Heart left ventricle (tissue), 16 donors: ENCODE results near the gene BCAR1. TPM values are rescaled to one million over a fixed set of nuclear protein-coding genes. Genes with fewer than 3 reads are reported as not detected.

ENCODE experiments used
- ATAC-seq, 4 donors: fragments of 200-7000 bp; cut with Tn5 transposase; one replicate each; pipeline ENCODE4 v1.9.1; 2020 to 2022; ENCODE audit warnings: moderate library complexity in 4 of 4, mild to moderate bottlenecking in 3 of 4, moderate number of reproducible peaks in 1 of 4
- DNase-seq, 5 donors: peaks; one replicate each; pipeline ENCODE4 v3.0.0-alpha.2; 2020
- H3K27ac ChIP-seq, 12 donors: fragments of 200-600 bp; sonication (generic) in 4 of 12; one replicate each; pipeline versions ENCODE4 v1.5.0 to v1.8.0; 2016 to 2022; ENCODE audit warnings: mild to moderate bottlenecking in 2 of 12
- H3K27me3 ChIP-seq, 9 donors: fragments of 200-600 bp; sonication (generic) in 2 of 9; one replicate each; pipeline versions ENCODE4 v1.5.1 to v1.8.0; 2016 to 2022; ENCODE audit warnings: mild to moderate bottlenecking in 3 of 9
- H3K36me3 ChIP-seq, 9 donors: fragments of 200-600 bp; sonication (generic) in 2 of 9; one replicate each; pipeline versions ENCODE4 v1.5.0 to v1.8.0; 2018 to 2022; ENCODE audit warnings: mild to moderate bottlenecking in 2 of 9
- H3K4me1 ChIP-seq, 12 donors: fragments of 200-600 bp; sonication (generic) in 4 of 12; one replicate each; pipeline versions ENCODE4 v1.5.0 to v1.8.0; 2016 to 2022; ENCODE audit warnings: mild to moderate bottlenecking in 3 of 12
- H3K4me3 ChIP-seq, 12 donors: fragments of 200-600 bp; sonication (generic) in 4 of 12; one replicate each; pipeline versions ENCODE4 v1.5.0 to v1.8.0; 2017 to 2022; ENCODE audit warnings: mild to moderate bottlenecking in 9 of 12, moderate library complexity in 4 of 12
- H3K9me3 ChIP-seq, 12 donors: fragments of 200-600 bp; sonication (generic) in 4 of 12; one replicate each; pipeline versions ENCODE4 v1.5.0 to v1.8.0; 2016 to 2022; ENCODE audit warnings: mild to moderate bottlenecking in 1 of 12
- POLR2A ChIP-seq, 2 donors: fragments of 450-650 bp; IDR thresholded peaks; one replicate each; pipeline ENCODE4 v1.6.1; 2017; ENCODE audit warnings: antibody characterized with exemption in 2 of 2, mild to moderate bottlenecking in 2 of 2, moderate library complexity in 2 of 2
- WGBS, 4 donors: extraction: QIAGEN DNeasy Blood & Tissue Kit in 2 of 4; methylation state at CpG; one replicate each; pipeline versions ENCODE4 v1.1.5 to v1.1.7; 2013 to 2018; 5-methylcytosine and 5-hydroxymethylcytosine counted together
- intact Hi-C, 10 donors: fragments of 100-400 bp; cut with DNase I; formaldehyde crosslinking; loops; one replicate each; pipeline versions ENCODE4 v1.11.1 to v1.14.2; 2022
- polyA plus RNA-seq, 2 donors: library from polyadenylated mRNA; stranded (reverse); fragments of 200-250 nt; gene quantifications; one replicate each; pipeline ENCODE4 v1.2.3, GENCODE V29; 2013
- total RNA-seq, 9 donors: library from RNA; depleted of rRNA in 2 of 9; stranded (reverse); fragments of >200 nt in 2 of 9; fragmentation: NEBNext Ultra II Directional in 3 of 9; extraction: Animal tissue kit (Norgen Biotek cat#: 25700) in 3 of 9; gene quantifications; one replicate each; pipeline versions ENCODE4 v1.1.0 to v1.2.4, GENCODE V29; 2016 to 2023
- TF ChIP-seq, protein P1 (sequence below), 12 donors: fragments of 200-600 bp; sonication (generic) in 4 of 12; IDR thresholded peaks; one replicate each; pipeline versions ENCODE4 v1.5.0 to v1.8.0; 2018 to 2022; ENCODE audit warnings: antibody characterized with exemption in 12 of 12, mild to moderate bottlenecking in 5 of 12
- donor health status: ischemic (EF 13 %, LVEDD 7.1; RV severe dilation, severe dysfunction).
- donor health status: healthy with polysubstance abuse.
- donor health status: DM: no; HTN: yes; CAD: no.
- donor health status: DM: no; HTN: no; CAD: no.
- donor health status: ischemic (EF 25% LVEDD 6.9; RV normal size, moderate dysfunction).
- donor health status: ischemic (EF 25% LVEDD 5.7; RV mildly dilated, moderate dysfunction).
- donor health status: healthy.
- donor health status: DM: yes; HTN: yes; CAD: no.
- donor health status: ischemic (EF 35%, LVEDD 5.7; RV mildly dilated, moderate dysfunction).
- donor health status: nonischemic (EF 11% LVEDD 7.7; RV severe dilation, severe dysfunction).
- donor health status: DM: yes; HTN: yes; CAD: no.
- donor health status: PGD.
- donor health status: ischemic (EF 29% LVEDD 5.4; RV normal size, mild dysfunction).
- donor health status: nonischemic (EF 23%, LVEDD 6.1; RV moderate dilation, normal function).

Gene BCAR1
- total and polyA plus RNA-seq, 11 donors: 51.4 to 129 (median 72.0) TPM

DNA sequence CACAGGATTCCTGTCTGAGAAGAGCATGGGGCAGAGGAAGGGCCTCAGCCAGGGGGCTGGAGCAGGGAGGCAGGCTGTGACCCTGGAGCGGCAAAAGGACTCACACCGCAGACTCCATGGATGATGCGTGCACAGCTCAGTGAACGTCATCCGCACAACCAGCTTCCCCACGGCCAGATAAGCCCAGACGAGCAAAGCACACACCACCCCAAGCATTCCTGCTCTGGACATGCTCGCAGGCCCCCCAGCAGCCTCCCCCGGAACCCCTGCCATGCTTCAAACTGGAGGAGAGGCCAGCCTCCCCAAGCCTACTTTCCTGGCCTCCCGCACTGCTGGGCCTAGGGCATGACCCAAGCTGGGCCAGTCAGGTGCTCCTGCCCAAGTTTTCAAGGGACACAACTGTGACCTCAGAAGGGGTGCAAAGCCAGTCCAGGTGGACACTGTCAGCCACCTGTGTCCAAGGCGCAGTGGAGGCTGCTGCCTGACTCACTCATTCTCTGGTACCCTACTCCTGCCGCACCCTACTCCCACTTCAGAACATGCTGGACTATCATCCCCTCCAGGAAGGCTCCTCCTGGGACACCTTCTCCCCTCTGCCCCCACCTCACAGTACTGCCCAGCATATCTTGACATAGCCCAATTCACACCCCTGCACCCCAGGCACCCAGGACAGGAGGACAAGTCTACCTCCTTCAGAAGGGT lies 4.8 kb downstream of the BCAR1 start:
- intact Hi-C loops: loop anchor here in 1 of 10 donors (5.0 kb wide), 1 partner anchor 61 kb away; no protein-coding TSS in a partner anchor
- H3K9me3 ChIP-seq: no peaks in the 10 kb centered on the region
- ATAC-seq (no peak), DNase-seq (peak in 1 of 5 donors; percentile 53)
- peaks cover 0 to 32% (median 0%) of the 10 kb centered on the region in 9 donors for H3K27me3 ChIP-seq
- H3K36me3 ChIP-seq: peaks cover 0 to 14% (median 8%) of the 10 kb centered on the region in 9 donors
- peak overlapping the region in 11 of 12 donors; percentile 86 to 99 (median 95) for H3K27ac ChIP-seq
- WGBS, 4 donors: 66 to 95% (median 71%) methylated on average over 8 to 12 of the region's 12 CpGs
- no peak overlapping the region for H3K4me3 ChIP-seq
- TF ChIP-seq POLR2A (IDR thresholded peaks at IDR 0.05): no peak
- TF ChIP-seq, protein P1, sequence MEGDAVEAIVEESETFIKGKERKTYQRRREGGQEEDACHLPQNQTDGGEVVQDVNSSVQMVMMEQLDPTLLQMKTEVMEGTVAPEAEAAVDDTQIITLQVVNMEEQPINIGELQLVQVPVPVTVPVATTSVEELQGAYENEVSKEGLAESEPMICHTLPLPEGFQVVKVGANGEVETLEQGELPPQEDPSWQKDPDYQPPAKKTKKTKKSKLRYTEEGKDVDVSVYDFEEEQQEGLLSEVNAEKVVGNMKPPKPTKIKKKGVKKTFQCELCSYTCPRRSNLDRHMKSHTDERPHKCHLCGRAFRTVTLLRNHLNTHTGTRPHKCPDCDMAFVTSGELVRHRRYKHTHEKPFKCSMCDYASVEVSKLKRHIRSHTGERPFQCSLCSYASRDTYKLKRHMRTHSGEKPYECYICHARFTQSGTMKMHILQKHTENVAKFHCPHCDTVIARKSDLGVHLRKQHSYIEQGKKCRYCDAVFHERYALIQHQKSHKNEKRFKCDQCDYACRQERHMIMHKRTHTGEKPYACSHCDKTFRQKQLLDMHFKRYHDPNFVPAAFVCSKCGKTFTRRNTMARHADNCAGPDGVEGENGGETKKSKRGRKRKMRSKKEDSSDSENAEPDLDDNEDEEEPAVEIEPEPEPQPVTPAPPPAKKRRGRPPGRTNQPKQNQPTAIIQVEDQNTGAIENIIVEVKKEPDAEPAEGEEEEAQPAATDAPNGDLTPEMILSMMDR (IDR thresholded peaks at IDR 0.05): no peak
- peaks cover 34 to 95% (median 79%) of the 10 kb centered on the region in 12 donors for H3K4me1 ChIP-seq

DNA sequence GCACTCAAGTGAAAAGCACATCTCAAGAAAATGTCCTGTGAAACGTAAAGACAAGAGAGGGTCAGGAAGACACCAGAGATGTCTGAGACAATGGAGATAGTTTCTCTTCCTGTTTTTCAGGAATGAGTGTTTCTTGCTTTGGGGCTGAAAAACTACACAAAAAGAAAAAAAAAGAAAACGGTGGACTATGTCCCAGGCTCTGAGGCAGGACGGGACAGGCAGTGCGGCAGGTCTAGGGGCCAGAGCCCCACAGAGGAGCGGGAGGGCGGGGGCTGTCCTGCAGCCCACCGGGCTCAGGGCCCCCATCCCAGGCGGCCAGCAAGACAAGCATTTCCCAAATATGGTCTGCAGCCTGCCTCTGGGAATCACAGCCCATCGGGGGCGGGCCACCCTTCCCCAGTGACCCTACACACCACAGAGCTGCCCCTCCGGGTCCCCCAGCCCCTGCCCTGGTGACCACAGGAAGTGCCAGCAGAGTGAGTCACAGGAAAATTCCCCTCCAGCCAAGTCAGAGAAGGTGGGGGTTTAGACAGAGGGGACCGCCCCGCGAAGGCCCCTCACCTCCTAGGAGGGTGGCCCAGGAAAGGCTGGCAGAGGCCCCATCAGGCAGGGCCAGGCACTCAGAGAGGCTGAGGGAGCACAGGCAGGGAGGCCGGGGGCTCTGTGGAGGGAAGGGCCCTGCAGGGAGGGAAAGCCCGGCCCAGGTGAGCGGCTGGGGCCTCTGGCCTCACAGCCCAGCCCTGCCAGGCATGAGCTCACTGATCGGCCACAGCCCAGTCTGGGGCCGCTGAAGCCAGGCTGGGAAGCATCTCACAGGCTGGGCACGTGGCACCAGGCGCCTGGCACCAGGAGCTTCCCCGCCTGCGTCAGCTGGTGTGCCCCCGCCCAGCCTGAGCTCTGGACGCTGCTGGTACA lies 6.3 kb downstream of the BCAR1 start:
- TF ChIP-seq POLR2A (IDR thresholded peaks at IDR 0.05): peak in 1 of 2 donors; percentile 33
- TF ChIP-seq, protein P1 (IDR thresholded peaks at IDR 0.05): no peak
- Histone ChIP-seq H3K4me1 (peaks cover 34 to 100% (median 79%) of the 10 kb centered on the region in 12 donors), H3K27ac (peak overlapping the region; percentile 60 to 99 (median 94)), H3K27me3 (peaks cover 0 to 18% (median 0%) of the 10 kb centered on the region in 9 donors), H3K4me3 (peak overlapping the region in 6 of 12 donors; percentile 6 to 24 (median 16)), H3K36me3 (peaks cover 0 to 29% (median 20%) of the 10 kb centered on the region in 9 donors), H3K9me3 (no peaks in the 10 kb centered on the region)
- intact Hi-C loops: loop anchor here in 1 of 10 donors (5.0 kb wide), 1 partner anchor 62 kb away; no protein-coding TSS in a partner anchor
- ATAC-seq (peak; percentile 81 to 83 (median 83)), DNase-seq (peak; percentile 87 to 96 (median 88))
- WGBS, 4 donors: 12 to 19% (median 14%) methylated on average over 17 to 25 of the region's 25 CpGs

DNA sequence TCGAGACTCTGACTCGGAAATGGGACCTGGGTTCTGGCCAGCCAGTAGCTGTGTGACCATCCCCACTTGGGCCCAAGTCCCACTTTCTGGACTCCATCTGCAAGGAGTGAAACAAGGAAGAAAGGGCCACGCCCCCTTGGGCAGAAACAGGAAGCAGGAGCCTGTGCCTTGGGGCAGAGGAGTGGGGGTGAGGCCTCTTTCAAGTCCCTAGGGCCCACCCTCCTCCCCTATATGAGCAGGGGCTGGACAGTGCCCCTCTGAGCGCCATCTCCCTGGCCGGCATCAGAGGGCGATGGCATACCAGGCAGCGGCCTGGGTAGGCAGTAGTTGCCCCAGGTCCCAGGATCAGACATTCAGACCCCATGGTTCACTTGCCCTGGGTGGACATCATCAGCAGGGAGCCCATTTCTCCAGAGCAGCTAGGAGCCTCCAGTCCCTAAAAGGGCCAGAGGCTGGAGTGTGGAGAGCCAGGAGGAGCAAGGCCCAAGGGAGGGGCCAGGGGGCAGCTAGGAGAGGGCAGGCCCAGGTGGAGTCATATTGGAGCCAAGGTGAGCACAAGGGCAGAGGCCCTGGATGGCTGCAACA lies 7.1 kb downstream of the BCAR1 start:
- TF ChIP-seq POLR2A (IDR thresholded peaks at IDR 0.05): no peak
- TF ChIP-seq, protein P1 (IDR thresholded peaks at IDR 0.05): no peak
- no peaks in the 10 kb centered on the region for H3K9me3 ChIP-seq
- WGBS, 4 donors: 46 to 54% (median 50%) methylated on average over 5 to 7 of the region's 7 CpGs
- peaks cover 0 to 10% (median 0%) of the 10 kb centered on the region in 9 donors for H3K27me3 ChIP-seq
- ATAC-seq (no peak), DNase-seq (peak; percentile 67 to 81 (median 71))
- H3K27ac ChIP-seq: peak overlapping the region; percentile 60 to 99 (median 94)
- intact Hi-C loops: no loop called here
- peaks cover 0 to 30% (median 21%) of the 10 kb centered on the region in 9 donors for H3K36me3 ChIP-seq
- H3K4me1 ChIP-seq: peaks cover 30 to 100% (median 79%) of the 10 kb centered on the region in 12 donors
- peak overlapping the region in 3 of 12 donors; percentile 2 to 24 (median 6) for H3K4me3 ChIP-seq
